Peyer's patch (tissue), 4 donors: ENCODE data around the gene CCDC187.

ENCODE experiments used
- CTCF ChIP-seq, 6 experiments: fragments of 450-650 bp in 4 of 6; fragments of 200-600 bp in 2 of 6; sonication (generic) in 1 of 6; IDR thresholded peaks; one replicate each; pipeline ENCODE4 v1.5.1; 2017 to 2019; ENCODE audit warnings: antibody characterized with exemption in 6 of 6, mild to moderate bottlenecking in 3 of 6, moderate library complexity in 1 of 6
- POLR2A ChIP-seq, 2 donors: fragments of 450-650 bp; IDR thresholded peaks; one replicate each; pipeline ENCODE4 v1.5.1; 2017; ENCODE audit warnings: antibody characterized with exemption in 2 of 2, mild to moderate bottlenecking in 2 of 2, moderate library complexity in 2 of 2

- no peak for TF ChIP-seq CTCF (IDR thresholded peaks at IDR 0.05)
- no peak for TF ChIP-seq POLR2A (IDR thresholded peaks at IDR 0.05)
Observed at GRCh38 chr9:136328622-136329041, 24.7 kb upstream of the CCDC187 start.
